Measurements from ENCODE around the gene COL27A1.

- TF ChIP-seq, protein P1, sequence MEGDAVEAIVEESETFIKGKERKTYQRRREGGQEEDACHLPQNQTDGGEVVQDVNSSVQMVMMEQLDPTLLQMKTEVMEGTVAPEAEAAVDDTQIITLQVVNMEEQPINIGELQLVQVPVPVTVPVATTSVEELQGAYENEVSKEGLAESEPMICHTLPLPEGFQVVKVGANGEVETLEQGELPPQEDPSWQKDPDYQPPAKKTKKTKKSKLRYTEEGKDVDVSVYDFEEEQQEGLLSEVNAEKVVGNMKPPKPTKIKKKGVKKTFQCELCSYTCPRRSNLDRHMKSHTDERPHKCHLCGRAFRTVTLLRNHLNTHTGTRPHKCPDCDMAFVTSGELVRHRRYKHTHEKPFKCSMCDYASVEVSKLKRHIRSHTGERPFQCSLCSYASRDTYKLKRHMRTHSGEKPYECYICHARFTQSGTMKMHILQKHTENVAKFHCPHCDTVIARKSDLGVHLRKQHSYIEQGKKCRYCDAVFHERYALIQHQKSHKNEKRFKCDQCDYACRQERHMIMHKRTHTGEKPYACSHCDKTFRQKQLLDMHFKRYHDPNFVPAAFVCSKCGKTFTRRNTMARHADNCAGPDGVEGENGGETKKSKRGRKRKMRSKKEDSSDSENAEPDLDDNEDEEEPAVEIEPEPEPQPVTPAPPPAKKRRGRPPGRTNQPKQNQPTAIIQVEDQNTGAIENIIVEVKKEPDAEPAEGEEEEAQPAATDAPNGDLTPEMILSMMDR (IDR thresholded peaks at IDR 0.05), result no peak
- no peak for TF ChIP-seq POLR2A (IDR thresholded peaks at IDR 0.05)
Observed at GRCh38 chr9:114315723-114316363, 160.5 kb downstream of the COL27A1 start.

Data from adrenal gland (tissue), 5 donors.